SK-N-SH (cell line): ENCODE data around the gene CACNA1D. TPM values are rescaled to one million over a fixed set of nuclear protein-coding genes. Genes with fewer than 3 reads are reported as not detected.

ENCODE experiments used
- CTCF ChIA-PET: fragments of 300-600, 350-600 bp; formaldehyde crosslinking; extraction: SDS; loops from one replicate; lab custom pipeline; 2021; lab: Yijun Ruan, JAX
- POLR2A ChIA-PET: fragments of 350-600 bp; sonication (Branson Sonifier 250); formaldehyde crosslinking; extraction: SDS; loops from one replicate; lab custom pipeline; 2020; ENCODE audit warnings: antibody characterized with exemption, inconsistent platforms; lab: Yijun Ruan, JAX
- DNase-seq: peaks from one replicate; pipeline ENCODE4 v3.0.0; 2012
- H2AFZ ChIP-seq: fragments of 200-600 bp; sonication (generic); 2 replicates; pipeline ENCODE4 v1.8.1; 2016; ENCODE audit warnings: antibody characterized with exemption, mild to moderate bottlenecking, low read depth
- H3F3A ChIP-seq: fragments of 200-600 bp; sonication (generic); replicated peaks from 2 replicates; pipeline ENCODE3; 2016; ENCODE audit warnings: antibody characterized with exemption, mild to moderate bottlenecking; ENCODE audit not compliant: insufficient read depth
- H3K27ac ChIP-seq, 2 experiments: fragments of 200-500 bp in 1 of 2; fragments of 200-600 bp in 1 of 2; sonication (Bioruptor generic) in 1 of 2; sonication (generic), shearing (Covaris generic) in 1 of 2; 2 replicates each; pipeline versions ENCODE4 v1.5.1 to v1.6.1; 2014 to 2016; ENCODE audit warnings: low read depth in 2 of 2, inconsistent platforms in 1 of 2, low read length in 1 of 2, mild to moderate bottlenecking in 1 of 2, mixed read lengths in 1 of 2
- H3K27me3 ChIP-seq: fragments of 200-600 bp; sonication (generic), shearing (Covaris generic); 2 replicates; pipeline ENCODE4 v1.6.1; 2016; ENCODE audit warnings: mixed run types; ENCODE audit not compliant: insufficient read depth
- H3K36me3 ChIP-seq, 2 experiments: fragments of 200-500 bp in 1 of 2; fragments of 200-600 bp in 1 of 2; sonication (Bioruptor generic) in 1 of 2; sonication (generic) in 1 of 2; replicated peaks in 1 of 2; 2 replicates each; pipeline versions ENCODE3 to v1.5.1; 2014 to 2016; ENCODE audit warnings: low read length in 1 of 2, mild to moderate bottlenecking in 1 of 2; ENCODE audit not compliant: insufficient read depth in 2 of 2, control insufficient read depth in 1 of 2
- H3K4me1 ChIP-seq, 2 experiments: fragments of 200-500 bp in 1 of 2; fragments of 200-600 bp in 1 of 2; sonication (Bioruptor generic) in 1 of 2; sonication (generic), shearing (Covaris generic) in 1 of 2; 2 replicates each; pipeline versions ENCODE4 v1.5.1 to v1.6.1; 2014 to 2016; ENCODE audit warnings: low read depth in 1 of 2, low read length in 1 of 2, mixed run types in 1 of 2; ENCODE audit not compliant: insufficient read depth in 2 of 2, control insufficient read depth in 1 of 2
- H3K4me2 ChIP-seq: fragments of 200-600 bp; sonication (generic), shearing (Covaris generic); 2 replicates; pipeline ENCODE4 v1.6.1; 2017; ENCODE audit warnings: mixed run types
- H3K4me3 ChIP-seq, 2 experiments: fragments of 200-500 bp in 1 of 2; fragments of 200-600 bp in 1 of 2; sonication (Bioruptor generic) in 1 of 2; sonication (generic), shearing (Covaris generic) in 1 of 2; 2 replicates each; pipeline versions ENCODE4 v1.5.1 to v1.8.1; 2014 to 2016; ENCODE audit warnings: low read depth in 2 of 2, inconsistent platforms in 1 of 2, low read length in 1 of 2, mild to moderate bottlenecking in 1 of 2, mixed read lengths in 1 of 2, moderate library complexity in 1 of 2
- H3K79me2 ChIP-seq: fragments of 200-600 bp; sonication (generic); 2 replicates; pipeline ENCODE4 v1.8.1; 2017; ENCODE audit warnings: mild to moderate bottlenecking; ENCODE audit not compliant: insufficient read depth
- H3K9ac ChIP-seq: fragments of 200-600 bp; sonication (generic); 2 replicates; pipeline ENCODE4 v1.6.1; 2017; ENCODE audit warnings: mixed run types
- H3K9me2 ChIP-seq: fragments of 200-600 bp; sonication (generic); 2 replicates; pipeline ENCODE4 v1.6.1; 2017; ENCODE audit warnings: mixed run types
- H3K9me3 ChIP-seq: fragments of 200-600 bp; sonication (generic); 2 replicates; pipeline ENCODE4 v1.6.1; 2017; ENCODE audit warnings: mixed run types, mild to moderate bottlenecking, moderate library complexity
- H4K20me1 ChIP-seq: fragments of 200-600 bp; sonication (generic); 2 replicates; pipeline ENCODE4 v1.6.1; 2017; ENCODE audit warnings: mild to moderate bottlenecking, mixed run types; ENCODE audit not compliant: insufficient read depth
- CHD2 ChIP-seq: fragments of 150-350 bp; IDR thresholded peaks from 2 replicates; pipeline ENCODE4 v1.6.1; 2018; ENCODE audit warnings: low read length; ENCODE audit not compliant: partially characterized antibody
- CTCF ChIP-seq: fragments of 200-600 bp; sonication (generic); IDR thresholded peaks from 2 replicates; pipeline ENCODE4 v1.6.1; 2017; ENCODE audit warnings: antibody characterized with exemption, mild to moderate bottlenecking, moderate library complexity
- EZH2phosphoT487 ChIP-seq: fragments of 200-600 bp; sonication (generic); IDR thresholded peaks from 2 replicates; pipeline ENCODE4 v1.6.1; 2017; ENCODE audit warnings: low read depth, mixed run types, mild to moderate bottlenecking, antibody characterized with exemption, moderate library complexity, borderline replicate concordance
- GABPA ChIP-seq: IDR thresholded peaks from 2 replicates; pipeline ENCODE4 v1.4.0; 2012; ENCODE audit warnings: low read depth, mild to moderate bottlenecking
- GATA2 ChIP-seq: sonication (generic); formaldehyde crosslinking; IDR thresholded peaks from 2 replicates; pipeline ENCODE4 v1.5.0; 2020; ENCODE audit warnings: mild to moderate bottlenecking, missing genetic modification reagents
- JUND ChIP-seq: IDR thresholded peaks from 2 replicates; pipeline ENCODE4 v1.4.0; 2012
- MAX ChIP-seq: IDR thresholded peaks from 2 replicates; pipeline ENCODE4 v1.4.0; 2012; ENCODE audit warnings: low read depth
- MEF2A ChIP-seq: IDR thresholded peaks from 2 replicates; pipeline ENCODE4 v1.4.0; 2012; ENCODE audit warnings: low read depth, borderline replicate concordance
- POLR2AphosphoS5 ChIP-seq: IDR thresholded peaks from 2 replicates; pipeline ENCODE4 v1.6.1; 2012; ENCODE audit warnings: low read depth, low read length
- RAD21 ChIP-seq: IDR thresholded peaks from 2 replicates; pipeline ENCODE4 v1.6.1; 2012; ENCODE audit warnings: mild to moderate bottlenecking, low read length
- RCOR1 ChIP-seq: fragments of 150-350 bp; IDR thresholded peaks from 2 replicates; pipeline ENCODE4 v1.6.1; 2017; ENCODE audit warnings: antibody characterized with exemption, low read length
- RFX5 ChIP-seq: IDR thresholded peaks from 2 replicates; pipeline ENCODE4 v1.6.1; 2012; ENCODE audit warnings: mild to moderate bottlenecking, improper control_type of control experiment, low read length
- SMC3 ChIP-seq: IDR thresholded peaks from 2 replicates; pipeline ENCODE4 v1.6.1; 2012; ENCODE audit warnings: low read depth, low read length, improper control_type of control experiment
- TCF12 ChIP-seq: IDR thresholded peaks from 2 replicates; pipeline ENCODE4 v1.4.0; 2012
- USF2 ChIP-seq: fragments of 150-350 bp; IDR thresholded peaks from 2 replicates; pipeline ENCODE4 v1.6.1; 2017; ENCODE audit warnings: antibody characterized with exemption, low read length, low read depth, borderline replicate concordance
- YY1 ChIP-seq: IDR thresholded peaks from 2 replicates; pipeline ENCODE4 v1.4.0; 2012; ENCODE audit warnings: low read depth, mild to moderate bottlenecking
- ZBTB33 ChIP-seq: IDR thresholded peaks from 2 replicates; pipeline ENCODE4 v1.4.0; 2012; ENCODE audit warnings: low read depth, borderline replicate concordance
- WGBS: methylation state at CpG from one replicate; pipeline ENCODE4 v1.1.6; 2017; ENCODE audit warnings: low lambda C conversion rate; 5-methylcytosine and 5-hydroxymethylcytosine counted together
- polyA plus RNA-seq, 3 experiments: library from polyadenylated mRNA; depleted of rRNA; stranded (reverse); fragments of >200 nt; gene quantifications; 2 replicates each; pipeline ENCODE4 v1.2.3, GENCODE V29; 2012

Gene CACNA1D
- polyA plus RNA-seq, 1 of the 3 experiments (the other 2 are of a cell fraction): 0.12 TPM

GRCh38 chr3:53500165-53500777, 5.9 kb downstream of the CACNA1D start:
- Histone ChIP-seq H3K9ac (no peak overlapping the region), H3K9me2 (no peaks in the 10 kb centered on the region), H4K20me1 (no peaks in the 10 kb centered on the region), H3K27ac (no peak overlapping the region), H3K9me3 (no peaks in the 10 kb centered on the region), H3K4me2 (no peak overlapping the region), H3K4me3 (no peak overlapping the region), H3K4me1 (peaks cover 0 to 30% of the 10 kb centered on the region in 2 experiments; a peak in 1 of 4 replicates), H2AFZ (no peak overlapping the region), H3K79me2 (no peaks in the 10 kb centered on the region), H3K27me3 (peaks cover 22% of the 10 kb centered on the region), H3K36me3 (no peaks in the 10 kb centered on the region), H3F3A (peaks cover 3% of the 10 kb centered on the region)
- 71% methylated on average over 7 of the region's 7 CpGs for WGBS
- CTCF ChIA-PET: no interaction called here
- POLR2A ChIA-PET: no interaction called here
- no peak for DNase-seq
- TF ChIP-seq TCF12: no peak
- TF ChIP-seq GABPA: no peak
- no peak for TF ChIP-seq EZH2phosphoT487
- TF ChIP-seq RCOR1: no peak
- TF ChIP-seq YY1: no peak
- TF ChIP-seq RFX5: no peak
- TF ChIP-seq RAD21: no peak
- TF ChIP-seq USF2: no peak
- TF ChIP-seq ZBTB33: no peak
- no peak for TF ChIP-seq CHD2
- TF ChIP-seq GATA2 (CRISPR knock-in tag): no peak
- no peak for TF ChIP-seq POLR2AphosphoS5
- TF ChIP-seq SMC3: no peak
- TF ChIP-seq JUND: no peak
- TF ChIP-seq MEF2A: no peak
- TF ChIP-seq CTCF: no peak
- no peak for TF ChIP-seq MAX
